Activated CD8-positive, alpha-beta memory T cell treated with anti-CD3 and anti-CD28 coated beads for 36 hours (primary cell): ENCODE results near the gene CALHM2. TPM values are rescaled to one million over a fixed set of nuclear protein-coding genes. Genes with fewer than 3 reads are reported as not detected.
"Not testable (repeated sequence)": the region's sequence is repeated elsewhere in the genome, so short reads cannot be mapped to it uniquely, and the experiment has no call there.

Experiments used
- CTCF ChIA-PET: fragments of 350-600 bp; sonication (Branson Sonifier 250); formaldehyde crosslinking; loops from one replicate; lab custom pipeline; 2021; ENCODE audit warnings: antibody characterized with exemption; lab: Charles Lee
- POLR2A ChIA-PET: fragments of 350-600 bp; sonication (Branson Sonifier 250); formaldehyde crosslinking; loops from one replicate; lab custom pipeline; 2021; ENCODE audit warnings: antibody characterized with exemption; lab: Charles Lee
- total RNA-seq, 2 experiments: library from RNA; stranded (reverse); gene quantifications; one replicate each; pipeline ENCODE4 v1.2.3, GENCODE V29; 2021

CALHM2 gene
- total RNA-seq, 2 experiments from 2014 or later: 12.1 to 14.0 TPM

DNA sequence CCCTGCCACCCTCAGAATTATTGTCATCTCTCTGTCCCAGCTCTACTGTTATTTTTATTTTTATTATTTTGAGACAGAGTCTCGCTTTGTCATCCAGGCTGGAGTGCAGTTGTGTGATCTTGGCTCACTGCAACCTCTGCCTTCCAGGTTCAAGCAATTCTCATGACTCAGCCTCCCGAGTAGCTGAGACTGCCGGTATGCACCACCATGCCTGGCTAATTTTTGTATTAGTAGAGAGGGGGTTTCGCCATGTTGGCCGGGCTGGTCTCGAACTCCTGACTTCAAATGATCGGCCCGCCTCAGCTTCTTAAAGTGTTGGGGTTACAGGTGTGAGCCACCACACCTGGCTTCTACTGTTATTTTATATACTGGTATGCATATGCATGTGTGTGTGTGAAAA is 11.0 kb downstream of the CALHM2 start:
- POLR2A ChIA-PET: no interaction called here
- CTCF ChIA-PET: no interaction called here

DNA sequence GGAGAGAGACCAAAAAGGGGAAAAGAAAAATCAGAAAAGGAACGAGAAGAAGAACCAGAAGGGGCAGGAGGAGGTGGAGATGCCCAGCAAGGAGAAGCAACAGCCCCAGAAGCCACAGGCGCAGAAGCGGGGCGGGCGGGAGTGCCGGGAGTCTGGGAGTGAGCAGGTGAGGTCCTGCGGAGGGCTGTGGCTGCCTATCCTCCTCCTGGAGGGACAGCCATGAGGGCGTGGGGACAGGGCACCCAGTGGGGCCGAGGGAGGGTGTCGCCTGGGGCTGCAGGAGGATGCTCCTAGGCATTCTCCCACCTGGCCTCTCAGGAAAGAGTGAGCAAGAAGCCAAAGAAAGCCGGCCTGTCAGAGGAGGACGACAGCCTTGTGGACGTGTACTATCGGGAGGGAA is 11.8 kb downstream of the CALHM2 start:
- POLR2A ChIA-PET: no interaction called here
- CTCF ChIA-PET: interaction anchor here (1.0 kb wide), 1 partner anchor 36 kb away, joined by 3 read pairs; no protein-coding TSS in a partner anchor

DNA sequence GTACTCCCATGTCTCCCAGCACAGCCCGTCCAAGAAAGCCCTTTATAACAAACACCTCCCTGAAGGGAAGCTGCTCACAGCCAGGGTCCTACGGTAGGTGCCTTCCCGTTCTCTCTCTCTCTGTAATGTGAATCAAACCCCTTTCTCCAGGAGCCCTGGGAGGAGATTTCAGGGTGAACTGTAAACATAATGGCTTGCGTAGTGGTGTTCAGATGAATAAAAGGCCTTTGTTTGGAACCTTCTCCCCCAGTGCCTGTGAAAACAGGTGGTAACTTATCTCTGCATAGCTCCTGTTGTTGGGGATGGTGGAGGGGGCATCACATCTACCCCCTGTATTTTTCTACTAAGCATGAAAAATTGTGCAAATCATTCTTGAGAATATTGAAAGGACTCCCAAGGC is 12.4 kb downstream of the CALHM2 start:
- CTCF ChIA-PET: interaction anchor here (1.0 to 1.4 kb wide), 2 partner anchors 9 to 37 kb away, joined by 3 read pairs; no protein-coding TSS in a partner anchor
- POLR2A ChIA-PET: interaction anchor here (0.5 kb wide), 1 partner anchor 248 kb away, joined by 5 read pairs; no protein-coding TSS in a partner anchor

DNA sequence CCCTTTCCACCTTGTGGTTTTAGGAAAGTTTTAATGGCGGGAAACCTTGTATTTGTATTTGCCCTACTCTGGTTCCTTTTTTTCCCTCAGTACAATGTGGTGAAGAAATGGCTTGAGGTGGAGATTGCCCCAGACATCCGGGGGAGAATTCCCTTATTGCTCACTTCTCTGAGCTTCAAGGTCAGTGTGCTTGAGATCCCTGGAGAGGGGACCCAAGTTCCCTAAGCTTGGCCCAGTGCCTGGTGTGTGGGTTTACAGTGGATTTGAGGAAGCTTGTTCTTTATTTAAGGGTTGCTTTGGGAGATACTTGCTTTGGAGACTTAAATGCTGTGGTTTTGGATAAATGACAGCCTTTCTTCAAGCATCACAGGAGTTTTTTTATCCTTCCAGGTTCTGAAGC is 18.3 kb downstream of the CALHM2 start:
- POLR2A ChIA-PET: interaction anchor here (0.7 kb wide), 1 partner anchor 115 kb away, joined by 3 read pairs; no protein-coding TSS in a partner anchor
- CTCF ChIA-PET: interaction anchor here (0.6 to 0.9 kb wide), 2 partner anchors 52 to 111 kb away, joined by 3 read pairs; no protein-coding TSS in a partner anchor

DNA sequence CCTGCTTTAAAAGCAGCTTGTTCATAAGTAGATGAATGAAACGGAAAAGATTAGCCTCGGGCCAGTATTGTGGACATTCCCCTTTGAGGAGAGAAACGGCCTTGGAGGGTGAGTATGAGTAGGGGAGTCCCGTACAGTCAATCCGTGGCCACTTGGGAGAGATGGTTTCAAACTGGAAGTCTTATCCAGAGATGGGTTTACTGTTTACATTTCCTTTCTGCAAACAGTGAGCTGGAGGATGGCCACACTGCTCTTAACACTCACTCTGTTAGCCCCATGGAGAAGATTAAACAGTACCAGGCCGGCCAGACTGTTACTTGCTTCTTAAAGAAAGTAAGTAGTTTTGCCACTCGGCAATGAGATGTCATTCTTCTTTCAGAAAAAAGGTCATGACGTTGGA is 20.3 kb downstream of the CALHM2 start:
- CTCF ChIA-PET: no interaction called here
- POLR2A ChIA-PET: no interaction called here

DNA sequence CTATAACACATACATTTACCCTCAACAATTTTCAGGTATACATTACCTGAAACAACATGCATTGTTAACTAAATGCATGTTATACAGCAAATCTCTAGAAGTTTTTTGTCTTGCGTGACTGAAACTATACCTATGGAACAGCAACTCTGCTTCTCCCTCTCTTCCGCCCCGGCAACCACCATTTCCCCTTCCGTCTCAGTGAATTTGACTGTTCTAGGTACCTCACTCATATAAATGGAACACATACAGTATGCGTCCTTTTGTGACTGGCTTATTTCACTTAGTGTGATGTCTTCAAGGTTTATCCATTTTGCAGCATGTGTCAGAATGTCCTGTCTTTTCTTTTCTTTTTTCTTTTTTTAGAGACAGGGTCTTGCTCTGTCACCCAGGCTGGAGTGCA is 22.5 kb downstream of the CALHM2 start:
- ChIA-PET POLR2A (no interaction called here), CTCF (no interaction called here)

DNA sequence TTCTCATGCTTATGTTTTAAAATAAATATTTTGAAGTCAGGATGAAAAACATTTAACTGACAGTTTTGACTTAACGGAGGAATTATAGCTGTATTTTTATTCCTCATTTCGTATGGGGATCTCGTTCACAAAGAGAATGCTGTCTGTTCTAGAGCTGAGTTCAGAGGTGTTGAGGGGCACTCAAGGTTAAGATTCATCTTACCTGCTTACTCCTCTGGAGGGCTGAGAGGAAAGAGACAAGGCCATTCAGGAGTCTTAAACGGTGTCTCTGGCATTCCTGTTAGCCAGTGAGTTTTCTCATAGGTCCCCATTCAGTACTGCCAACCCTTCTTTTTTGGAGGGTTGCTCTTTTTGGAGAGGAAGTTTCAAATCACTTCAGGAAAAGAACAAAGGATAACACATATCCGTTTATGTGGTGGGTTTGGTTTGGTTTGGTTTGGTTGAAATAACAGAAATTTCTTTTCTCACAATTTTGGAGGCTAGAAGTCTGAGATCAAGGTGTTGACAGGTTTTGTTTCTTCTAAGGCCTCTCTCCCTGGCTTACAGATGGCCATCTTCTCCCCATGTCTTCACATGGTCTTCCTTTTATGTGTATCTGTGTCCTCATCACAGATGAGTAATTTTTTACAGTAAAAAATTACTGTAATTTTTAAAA is 23.1 kb downstream of the CALHM2 start:
- ChIA-PET CTCF (no interaction called here), POLR2A (no interaction called here)

DNA sequence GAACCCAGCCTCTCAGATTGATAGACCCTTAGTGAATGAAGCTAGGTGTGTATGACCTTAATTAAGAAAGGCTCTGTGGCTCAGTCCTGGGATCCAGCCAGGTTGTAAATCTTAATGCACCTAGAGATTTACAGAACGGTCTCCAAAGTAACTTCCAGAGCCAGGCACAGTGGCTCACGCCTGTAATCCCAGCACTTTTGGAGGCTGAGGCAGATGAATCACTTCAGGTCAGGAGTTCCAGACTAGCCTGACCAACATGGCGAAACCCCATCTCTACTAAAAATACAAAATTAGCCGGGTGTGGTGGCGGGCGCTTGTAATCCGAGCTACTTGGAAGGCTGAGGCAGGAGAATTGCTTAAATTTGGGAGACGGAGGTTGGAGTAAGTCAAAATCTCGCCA is 24.3 kb downstream of the CALHM2 start:
- POLR2A ChIA-PET: no interaction called here
- CTCF ChIA-PET: interaction anchor here (0.6 kb wide), 1 partner anchor 183 kb away, joined by 3 read pairs; no protein-coding TSS in a partner anchor

DNA sequence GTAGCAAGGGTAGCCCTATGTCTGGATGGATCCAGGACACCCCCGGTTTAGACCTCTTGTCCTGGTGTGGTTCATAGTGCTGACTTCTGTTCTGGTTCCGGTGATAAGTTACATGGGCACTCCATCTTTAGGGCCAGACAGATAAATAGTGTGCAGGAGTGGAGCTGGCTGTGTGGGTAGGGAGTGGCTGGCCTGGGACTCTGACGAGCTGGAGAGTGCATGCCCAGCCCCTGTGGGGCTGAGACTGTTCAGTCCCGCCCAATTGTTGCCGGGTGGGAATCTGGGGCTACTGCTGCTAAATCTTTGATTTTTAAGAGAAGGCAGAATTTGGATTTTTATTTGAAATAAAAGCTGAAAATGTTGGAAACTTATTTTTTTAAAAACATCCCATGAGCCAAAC is 28.4 kb downstream of the CALHM2 start:
- ChIA-PET CTCF (interaction anchor here (2.0 kb wide), 1 partner anchor 28 kb away, joined by 5 read pairs; the partner anchor contains the start of gene CALHM2), POLR2A (no interaction called here)

DNA sequence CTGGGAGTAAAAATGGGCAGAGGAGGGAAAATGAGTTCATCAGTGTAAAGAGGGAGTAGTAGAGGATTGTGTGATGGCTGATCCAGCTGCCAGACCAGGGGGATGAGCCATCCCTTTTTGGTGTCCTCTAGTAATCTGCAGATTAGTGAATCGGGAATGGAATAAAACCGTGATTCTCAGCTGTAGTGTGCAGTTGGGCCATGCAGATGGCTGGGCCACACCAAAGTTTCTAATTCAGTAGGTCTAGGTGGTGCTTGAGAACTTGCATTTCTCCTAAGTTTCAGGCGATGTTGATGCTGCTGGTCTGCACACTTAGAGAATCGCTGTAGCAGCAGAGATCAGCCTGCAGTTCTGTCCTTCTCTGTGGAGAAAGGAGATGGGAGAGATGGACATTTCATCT is 33.1 kb downstream of the CALHM2 start:
- CTCF ChIA-PET: interaction anchor here (1.3 to 1.4 kb wide), 2 partner anchors 31 to 67 kb away, joined by 6 read pairs; no protein-coding TSS in a partner anchor
- POLR2A ChIA-PET: interaction anchor here (0.6 kb wide), 1 partner anchor 45 kb away, joined by 3 read pairs; no protein-coding TSS in a partner anchor

DNA sequence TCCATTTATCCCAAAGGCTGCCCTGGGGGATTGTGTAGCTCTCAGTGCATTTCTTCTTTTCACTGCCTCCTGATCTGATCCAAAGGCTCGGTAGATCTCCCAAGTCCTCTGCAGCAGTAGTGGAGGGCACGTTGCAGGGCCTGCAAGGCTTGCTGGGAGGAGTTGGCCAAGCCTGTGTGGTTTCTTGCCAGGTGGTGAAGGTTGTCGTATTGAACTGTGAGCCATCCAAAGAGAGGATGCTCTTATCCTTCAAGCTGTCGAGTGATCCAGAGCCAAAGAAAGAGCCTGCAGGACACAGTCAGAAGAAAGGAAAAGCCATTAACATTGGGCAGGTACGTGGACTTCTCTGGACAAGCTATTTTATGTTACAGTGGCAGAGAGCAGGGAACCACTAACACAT is 34.6 kb downstream of the CALHM2 start:
- POLR2A ChIA-PET: no interaction called here
- CTCF ChIA-PET: interaction anchor here (0.8 to 1.8 kb wide), 6 partner anchors 8 to 63 kb away, joined by 3 to 6 read pairs (median 4); partner anchors contain the start of gene CALHM2

DNA sequence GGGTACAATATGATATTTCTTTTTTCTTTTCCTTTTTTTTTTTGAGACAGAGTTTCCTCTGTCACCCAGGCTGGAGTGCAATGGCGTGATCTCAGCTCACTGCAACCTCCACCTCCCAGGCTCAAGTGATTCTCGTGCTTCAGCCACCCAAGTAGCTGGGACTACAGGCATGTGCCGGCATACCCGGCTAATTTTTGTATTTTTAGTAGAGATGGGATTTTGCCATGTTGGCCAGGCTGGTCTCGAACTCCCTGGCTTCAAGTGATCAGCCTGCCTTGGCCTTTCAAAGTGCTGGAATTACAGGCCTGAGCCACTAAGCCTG is 35.1 kb downstream of the CALHM2 start:
- POLR2A ChIA-PET: not testable (repeated sequence)
- CTCF ChIA-PET: interaction anchor here (1.1 to 1.8 kb wide), 3 partner anchors 35 to 174 kb away, joined by 3 to 6 read pairs (median 4); partner anchors contain the start of gene CALHM2

DNA sequence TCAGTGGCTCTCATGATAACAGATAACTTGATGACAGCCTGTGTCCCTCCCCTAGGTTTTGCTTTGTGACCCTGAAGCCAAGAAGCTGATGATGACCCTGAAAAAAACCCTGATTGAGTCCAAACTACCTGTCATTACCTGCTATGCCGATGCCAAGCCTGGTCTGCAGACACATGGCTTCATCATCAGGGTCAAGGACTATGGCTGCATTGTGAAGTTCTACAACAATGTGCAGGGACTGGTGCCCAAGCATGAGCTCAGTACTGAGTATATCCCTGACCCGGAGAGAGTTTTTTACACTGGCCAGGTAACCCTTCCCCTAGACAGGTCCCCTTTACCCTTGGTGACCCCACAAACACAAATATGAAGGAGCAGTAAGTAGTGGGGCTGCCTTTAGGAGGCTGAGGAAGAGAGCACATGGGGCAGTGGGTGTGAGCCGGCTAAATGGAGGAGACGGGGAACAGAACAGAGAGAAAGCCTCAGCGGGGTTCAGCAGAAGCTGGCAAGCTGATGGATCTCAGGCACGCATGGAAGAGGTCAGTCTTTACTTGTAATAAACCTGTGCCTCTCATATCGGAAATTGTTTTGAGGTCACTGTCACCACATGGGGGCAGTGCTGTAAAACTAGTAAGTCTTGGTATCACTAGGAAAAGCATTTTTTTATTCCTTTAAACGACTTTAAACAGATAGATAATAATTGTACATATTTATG is 35.6 kb downstream of the CALHM2 start:
- ChIA-PET POLR2A (no interaction called here), CTCF (interaction anchor here (0.8 to 2.2 kb wide), 8 partner anchors 11 to 174 kb away, joined by 3 to 10 read pairs (median 4); partner anchors contain the start of gene CALHM2)

DNA sequence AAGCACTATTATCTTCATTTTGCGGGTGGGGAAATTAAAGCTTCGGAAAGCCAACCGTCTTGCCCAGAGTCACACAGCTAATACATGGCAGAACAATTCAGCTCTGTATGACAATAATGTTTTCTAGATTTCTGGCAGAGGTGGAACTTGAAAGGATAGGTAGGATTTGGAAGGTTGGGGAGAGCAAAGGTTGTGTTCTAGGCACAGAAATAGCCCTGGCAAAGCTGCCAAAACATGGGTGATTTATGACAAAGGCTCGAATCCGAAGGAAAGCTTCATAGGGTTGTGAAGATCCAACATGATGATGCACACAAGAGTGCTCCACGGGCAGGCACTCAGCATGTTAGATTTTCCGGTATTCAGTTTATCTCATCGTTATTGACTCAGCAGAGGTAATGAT is 36.6 kb downstream of the CALHM2 start:
- ChIA-PET CTCF (interaction anchor here (0.9 to 2.2 kb wide), 4 partner anchors 10 to 75 kb away, joined by 4 to 10 read pairs (median 6); no protein-coding TSS in a partner anchor), POLR2A (interaction anchor here (1.8 kb wide), 1 partner anchor 20 kb away, joined by 4 read pairs; the partner anchor contains the start of genes ATP5MK and PDCD11)

DNA sequence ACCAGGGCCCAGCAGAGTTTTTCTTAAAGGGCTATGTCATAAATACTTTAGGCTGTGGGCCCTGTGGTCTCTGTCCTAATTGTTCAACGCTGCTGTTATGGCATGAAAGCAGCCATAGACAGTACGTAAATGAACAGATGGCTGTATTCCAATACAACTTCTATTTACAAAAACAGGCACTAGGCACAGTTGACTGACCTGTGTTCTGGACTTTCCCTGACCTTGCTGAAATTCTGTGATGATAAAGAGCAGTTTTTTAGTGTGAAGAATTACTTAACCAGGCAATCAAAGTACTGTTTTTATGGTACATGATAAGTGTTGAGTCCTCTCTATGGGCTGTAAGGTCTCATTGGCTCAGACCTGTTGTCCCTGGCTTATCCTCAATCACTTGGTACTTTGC is 38.6 kb downstream of the CALHM2 start:
- ChIA-PET CTCF (no interaction called here), POLR2A (no interaction called here)

DNA sequence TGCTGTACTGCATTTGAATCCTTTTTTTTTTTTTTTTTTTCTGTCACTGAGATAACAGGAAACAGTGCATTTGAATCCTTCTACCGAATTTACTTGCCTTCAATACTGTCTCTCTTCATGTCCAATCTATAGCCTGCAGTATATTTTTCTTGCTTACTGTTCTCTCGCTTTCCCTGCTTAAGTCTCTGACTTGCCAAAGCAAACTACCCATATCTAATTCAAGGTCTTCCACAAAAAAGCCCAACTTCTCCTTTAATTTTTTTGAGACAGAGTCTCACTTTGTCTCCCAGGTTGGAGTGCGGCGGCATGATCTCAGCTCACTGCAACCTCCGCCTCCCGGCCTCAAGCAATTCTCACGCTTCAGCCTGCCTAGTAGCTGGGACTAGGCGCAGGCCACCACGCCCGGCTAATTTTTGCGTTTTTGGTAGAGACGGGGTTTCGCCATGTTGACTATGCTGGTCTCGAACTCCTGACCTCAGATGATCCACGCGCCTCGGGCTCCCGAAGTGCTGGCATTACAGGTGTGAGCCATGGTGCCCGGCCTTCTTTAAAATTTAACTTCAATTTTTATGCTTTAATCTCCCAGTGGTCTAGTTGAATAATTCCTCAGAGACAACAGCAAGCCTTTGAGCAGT is 54.9 kb downstream of the CALHM2 start:
- CTCF ChIA-PET: interaction anchor here (1.0 to 1.4 kb wide), 2 partner anchors 47 to 148 kb away, joined by 3 to 4 read pairs; partner anchors contain the start of gene PCGF6

DNA sequence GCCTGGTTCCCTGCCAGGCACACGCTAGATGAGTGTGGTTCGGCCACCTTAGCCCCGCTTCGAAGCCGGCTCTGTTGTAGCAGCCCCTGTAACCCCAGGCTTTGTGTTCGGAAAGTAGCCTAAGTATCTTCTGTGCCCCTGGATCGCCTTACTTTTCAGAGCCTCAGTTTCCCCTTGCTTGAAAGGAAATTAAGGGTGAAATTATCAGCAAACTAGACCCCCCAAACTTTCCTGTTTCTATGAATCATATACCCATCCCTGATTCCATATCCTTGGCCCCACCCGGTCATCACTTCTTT is 55.4 kb downstream of the CALHM2 start:
- CTCF ChIA-PET: interaction anchor here (1.3 to 1.4 kb wide), 2 partner anchors 46 to 80 kb away, joined by 3 to 4 read pairs; partner anchors contain the start of gene PCGF6

More for the DNA sequence above, 54.9 kb downstream of the CALHM2 start:
- POLR2A ChIA-PET: interaction anchor here (0.7 to 0.8 kb wide), 2 partner anchors 14 to 54 kb away, joined by 4 to 12 read pairs; no protein-coding TSS in a partner anchor

More for the DNA sequence above, 55.4 kb downstream of the CALHM2 start:
- POLR2A ChIA-PET: interaction anchor here (0.8 kb wide), 1 partner anchor 55 kb away, joined by 4 read pairs; no protein-coding TSS in a partner anchor
